Left ventricle myocardium inferior (tissue), 1 donor: ENCODE measurements around the gene FRMD4A. TPM values are rescaled to one million over a fixed set of nuclear protein-coding genes. Genes with fewer than 3 reads are reported as not detected.
A peak's percentile ranks its signal among the peaks of the same experiment; 100 is the strongest.

Experiments used
- DNase-seq: peaks from one replicate; pipeline ENCODE4 v3.0.0-alpha.2; 2020
- H3K27ac ChIP-seq: fragments of 200-600 bp; replicated peaks from 2 replicates; pipeline ENCODE4 v1.8.0; 2021
- H3K27me3 ChIP-seq: fragments of 200-600 bp; 2 replicates; pipeline ENCODE4 v1.8.0; 2021; ENCODE audit warnings: low read depth
- H3K36me3 ChIP-seq: fragments of 200-600 bp; 2 replicates; pipeline ENCODE4 v1.8.0; 2021
- H3K4me1 ChIP-seq: fragments of 200-600 bp; 2 replicates; pipeline ENCODE4 v1.8.0; 2021
- H3K4me3 ChIP-seq: fragments of 200-600 bp; 2 replicates; pipeline ENCODE4 v1.8.0; 2021; ENCODE audit warnings: mild to moderate bottlenecking, moderate library complexity
- H3K9me3 ChIP-seq: fragments of 200-600 bp; replicated peaks from 2 replicates; pipeline ENCODE4 v1.8.0; 2021
- intact Hi-C: fragments of 100-400 bp; cut with micrococcal nuclease; formaldehyde crosslinking; loops from one replicate; pipeline ENCODE4 v1.11.0; 2022
- total RNA-seq: library from RNA; stranded (reverse); fragmentation: NEBNext Ultra II Directional; extraction: Animal tissue kit (Norgen Biotek cat#: 25700); gene quantifications from one replicate; pipeline ENCODE4 v1.2.1, GENCODE V29; 2021
- TF ChIP-seq, protein P1 (sequence below): fragments of 200-600 bp; IDR thresholded peaks from 2 replicates; pipeline ENCODE4 v1.8.0; 2021; ENCODE audit warnings: antibody characterized with exemption, mild to moderate bottlenecking, borderline replicate concordance
- donor health status: DM: no; HTN: yes; CAD: no; lungs with severe emphysema.

Gene FRMD4A
- total RNA-seq, 1 donor from 2014 or later: 26.1 TPM

DNA sequence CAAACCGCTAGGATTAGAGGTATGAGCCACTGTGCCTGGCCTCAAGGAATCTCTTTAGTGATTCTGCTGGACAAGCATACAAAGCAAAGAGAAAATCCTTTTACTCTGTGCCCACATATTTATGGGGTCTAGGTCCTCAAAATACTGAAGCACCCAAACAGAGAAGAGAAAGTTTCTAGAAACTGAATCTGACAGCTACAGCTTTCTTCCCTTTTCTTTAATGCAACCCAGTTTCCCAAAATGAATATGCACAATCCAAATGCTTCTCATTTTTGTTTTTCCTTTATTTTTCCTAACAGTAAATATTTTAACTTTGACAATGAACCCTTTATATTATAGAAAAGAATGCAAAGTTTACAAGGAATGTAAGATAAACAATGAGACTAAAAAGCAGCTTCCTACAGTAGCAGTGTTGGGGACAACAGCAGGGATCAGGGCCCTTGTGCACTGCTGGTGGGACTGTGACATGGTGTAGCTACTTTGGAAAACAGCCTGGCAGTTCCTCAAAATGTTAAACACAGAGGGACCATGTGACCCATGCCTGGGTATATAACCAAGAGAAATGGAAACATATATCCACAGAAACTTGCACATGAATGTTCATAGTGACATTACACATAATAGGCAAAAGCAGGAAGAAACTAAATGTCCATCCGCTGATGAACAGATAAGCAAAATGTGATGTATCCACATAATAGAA, 418.8 kb downstream of the FRMD4A start:
- no peak overlapping the region for H3K4me3 ChIP-seq
- no peak overlapping the region for H3K27ac ChIP-seq
- intact Hi-C loops: no loop called here

GRCh38 chr10:13909516-13910258, 421.0 kb downstream of the FRMD4A start:
- H3K4me3 ChIP-seq: no peak overlapping the region
- H3K9me3 ChIP-seq: no peaks in the 10 kb centered on the region
- DNase-seq: no peak
- intact Hi-C loops: no loop called here
- no peaks in the 10 kb centered on the region for H3K36me3 ChIP-seq
- H3K4me1 ChIP-seq: no peaks in the 10 kb centered on the region
- H3K27ac ChIP-seq: no peak overlapping the region
- TF ChIP-seq, protein P1, sequence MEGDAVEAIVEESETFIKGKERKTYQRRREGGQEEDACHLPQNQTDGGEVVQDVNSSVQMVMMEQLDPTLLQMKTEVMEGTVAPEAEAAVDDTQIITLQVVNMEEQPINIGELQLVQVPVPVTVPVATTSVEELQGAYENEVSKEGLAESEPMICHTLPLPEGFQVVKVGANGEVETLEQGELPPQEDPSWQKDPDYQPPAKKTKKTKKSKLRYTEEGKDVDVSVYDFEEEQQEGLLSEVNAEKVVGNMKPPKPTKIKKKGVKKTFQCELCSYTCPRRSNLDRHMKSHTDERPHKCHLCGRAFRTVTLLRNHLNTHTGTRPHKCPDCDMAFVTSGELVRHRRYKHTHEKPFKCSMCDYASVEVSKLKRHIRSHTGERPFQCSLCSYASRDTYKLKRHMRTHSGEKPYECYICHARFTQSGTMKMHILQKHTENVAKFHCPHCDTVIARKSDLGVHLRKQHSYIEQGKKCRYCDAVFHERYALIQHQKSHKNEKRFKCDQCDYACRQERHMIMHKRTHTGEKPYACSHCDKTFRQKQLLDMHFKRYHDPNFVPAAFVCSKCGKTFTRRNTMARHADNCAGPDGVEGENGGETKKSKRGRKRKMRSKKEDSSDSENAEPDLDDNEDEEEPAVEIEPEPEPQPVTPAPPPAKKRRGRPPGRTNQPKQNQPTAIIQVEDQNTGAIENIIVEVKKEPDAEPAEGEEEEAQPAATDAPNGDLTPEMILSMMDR: no peak
- no peaks in the 10 kb centered on the region for H3K27me3 ChIP-seq

More for the DNA sequence above, 418.8 kb downstream of the FRMD4A start:
- TF ChIP-seq, protein P1: no peak
- Histone ChIP-seq H3K27me3 (no peaks in the 10 kb centered on the region), H3K4me1 (no peaks in the 10 kb centered on the region), H3K36me3 (no peaks in the 10 kb centered on the region), H3K9me3 (no peaks in the 10 kb centered on the region)
- DNase-seq: no peak

- TF ChIP-seq, protein P1: no peak
- Histone ChIP-seq H3K36me3 (no peaks in the 10 kb centered on the region), H3K4me1 (peaks cover 6% of the 10 kb centered on the region), H3K4me3 (no peak overlapping the region), H3K27me3 (no peaks in the 10 kb centered on the region), H3K9me3 (no peaks in the 10 kb centered on the region), H3K27ac (peak overlapping the region; percentile 27)
- DNase-seq: no peak
- intact Hi-C loops: no loop called here
Observed at GRCh38 chr10:13908475-13908874, 422.2 kb downstream of the FRMD4A start.

DNA sequence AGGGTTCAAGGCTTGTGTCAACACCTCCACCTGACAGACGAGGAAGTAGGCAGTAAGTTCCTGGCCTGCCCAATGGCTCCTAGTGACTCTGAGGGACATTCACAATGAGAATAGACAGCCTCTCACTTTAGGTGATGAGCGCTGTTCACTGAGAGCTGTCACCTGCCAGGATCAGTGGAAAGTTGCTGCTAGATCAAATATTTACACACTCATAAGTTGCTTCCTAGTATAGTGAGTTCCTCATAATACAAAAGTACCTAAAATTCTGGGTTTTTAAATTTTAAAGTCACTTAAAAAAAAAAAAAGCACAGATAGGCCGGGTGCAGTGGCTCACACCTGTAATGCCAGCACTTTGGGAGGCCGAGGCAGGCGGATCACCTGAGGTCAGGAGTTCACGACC, 423.2 kb downstream of the FRMD4A start:
- no peak for DNase-seq
- TF ChIP-seq, protein P1: no peak
- Histone ChIP-seq H3K27me3 (no peaks in the 10 kb centered on the region), H3K36me3 (no peaks in the 10 kb centered on the region), H3K4me1 (peaks cover 6% of the 10 kb centered on the region), H3K27ac (no peak overlapping the region), H3K4me3 (no peak overlapping the region), H3K9me3 (no peaks in the 10 kb centered on the region)
- intact Hi-C loops: no loop called here

DNA sequence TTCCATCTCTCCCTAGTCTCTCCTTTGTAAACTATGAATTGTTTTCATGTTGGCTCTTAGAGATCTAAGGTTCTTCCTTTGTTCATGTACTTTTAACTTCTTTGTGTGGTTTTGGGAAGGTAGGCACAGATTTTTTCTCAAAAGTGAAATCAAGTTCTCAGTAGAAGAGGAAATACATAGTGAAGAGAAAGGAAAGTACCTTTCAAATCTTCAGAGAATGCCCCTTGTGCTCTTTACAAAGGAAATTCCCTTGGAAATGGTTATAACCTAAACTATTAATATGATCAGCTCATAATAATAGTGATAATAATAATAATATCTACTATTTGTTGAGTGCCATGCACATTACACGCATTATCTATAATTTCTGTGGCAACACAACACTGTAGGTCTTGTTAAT, 425.4 kb downstream of the FRMD4A start:
- Histone ChIP-seq H3K9me3 (no peaks in the 10 kb centered on the region), H3K4me3 (no peak overlapping the region), H3K27me3 (no peaks in the 10 kb centered on the region), H3K27ac (no peak overlapping the region), H3K4me1 (peaks cover 6% of the 10 kb centered on the region), H3K36me3 (no peaks in the 10 kb centered on the region)
- no peak for DNase-seq
- intact Hi-C loops: no loop called here
- TF ChIP-seq, protein P1: no peak
